IPS-18a (cell line): ENCODE results near the gene FAM83G.
"Not testable (repeated sequence)": the region's sequence is repeated elsewhere in the genome, so short reads cannot be mapped to it uniquely, and the experiment has no call there.

Experiments used
- H3K27ac ChIP-seq: one replicate; pipeline ENCODE4 v1.5.1; 2013; ENCODE audit warnings: low read length
- H3K27me3 ChIP-seq: one replicate; pipeline ENCODE4 v1.6.1; 2013; ENCODE audit warnings: mild to moderate bottlenecking, low read length; ENCODE audit not compliant: control insufficient read depth, insufficient read depth
- H3K36me3 ChIP-seq: one replicate; pipeline ENCODE4 v1.6.1; 2013; ENCODE audit warnings: low read depth, low read length; ENCODE audit not compliant: control insufficient read depth
- H3K4me1 ChIP-seq: one replicate; pipeline ENCODE4 v1.6.1; 2013; ENCODE audit warnings: low read depth, low read length; ENCODE audit not compliant: control insufficient read depth
- H3K4me3 ChIP-seq: one replicate; pipeline ENCODE4 v1.5.1; 2013; ENCODE audit warnings: low read length
- H3K9ac ChIP-seq: one replicate; pipeline ENCODE4 v1.6.1; 2013; ENCODE audit warnings: mild to moderate bottlenecking, low read length, moderate library complexity
- H3K9me3 ChIP-seq: one replicate; pipeline ENCODE4 v1.6.1; 2013; ENCODE audit warnings: low read depth, low read length; ENCODE audit not compliant: control insufficient read depth

The FAM83G gene

GRCh38 chr17:19037547-19037946 is 33.0 kb upstream of the FAM83G start:
- not testable (repeated sequence) for H3K9ac ChIP-seq, H3K27me3 ChIP-seq, H3K36me3 ChIP-seq, H3K4me3 ChIP-seq, H3K4me1 ChIP-seq, H3K9me3 ChIP-seq, H3K27ac ChIP-seq

- H3K27ac ChIP-seq, H3K27me3 ChIP-seq, H3K4me3 ChIP-seq, H3K9ac ChIP-seq, H3K9me3 ChIP-seq, H3K36me3 ChIP-seq, H3K4me1 ChIP-seq: not testable (repeated sequence)
These were observed 31.6 kb upstream of the FAM83G start for GRCh38 chr17:19036186-19036585.

- not testable (repeated sequence) for H3K4me1 ChIP-seq, H3K9me3 ChIP-seq, H3K4me3 ChIP-seq, H3K27me3 ChIP-seq, H3K9ac ChIP-seq, H3K36me3 ChIP-seq, H3K27ac ChIP-seq
These were observed 27.9 kb upstream of the FAM83G start for GRCh38 chr17:19032377-19032988.

- H3K27me3 ChIP-seq, H3K9ac ChIP-seq, H3K4me3 ChIP-seq, H3K36me3 ChIP-seq, H3K27ac ChIP-seq, H3K9me3 ChIP-seq, H3K4me1 ChIP-seq: not testable (repeated sequence)
These were observed 27.2 kb upstream of the FAM83G start for GRCh38 chr17:19031729-19032128.

- not testable (repeated sequence) for H3K9me3 ChIP-seq, H3K36me3 ChIP-seq, H3K4me3 ChIP-seq, H3K9ac ChIP-seq, H3K27ac ChIP-seq, H3K27me3 ChIP-seq, H3K4me1 ChIP-seq
These were observed 26.3 kb upstream of the FAM83G start for GRCh38 chr17:19030771-19031449.

- not testable (repeated sequence) for H3K9me3 ChIP-seq, H3K27ac ChIP-seq
These were observed 25.2 kb upstream of the FAM83G start for GRCh38 chr17:19029740-19030139.

GRCh38 chr17:19028671-19029070 is 24.1 kb upstream of the FAM83G start:
- not testable (repeated sequence) for H3K9me3 ChIP-seq, H3K4me3 ChIP-seq, H3K9ac ChIP-seq, H3K27ac ChIP-seq, H3K4me1 ChIP-seq, H3K36me3 ChIP-seq, H3K27me3 ChIP-seq

More at GRCh38 chr17:19029740-19030139, 25.2 kb upstream of the FAM83G start:
- not testable (repeated sequence) for H3K27me3 ChIP-seq, H3K36me3 ChIP-seq, H3K4me3 ChIP-seq, H3K4me1 ChIP-seq, H3K9ac ChIP-seq

GRCh38 chr17:19024101-19025078 is 19.8 kb upstream of the FAM83G start:
- H3K4me1 ChIP-seq: no peaks in the 10 kb centered on the region
- H3K27ac ChIP-seq: no peak overlapping the region
- no peak overlapping the region for H3K4me3 ChIP-seq
- no peaks in the 10 kb centered on the region for H3K9me3 ChIP-seq
- no peaks in the 10 kb centered on the region for H3K27me3 ChIP-seq
- H3K36me3 ChIP-seq: no peaks in the 10 kb centered on the region
- H3K9ac ChIP-seq: no peak overlapping the region

GRCh38 chr17:19023209-19023999 is 18.8 kb upstream of the FAM83G start:
- Histone ChIP-seq H3K36me3 (no peaks in the 10 kb centered on the region), H3K27me3 (no peaks in the 10 kb centered on the region), H3K9me3 (no peaks in the 10 kb centered on the region), H3K27ac (no peak overlapping the region), H3K9ac (no peak overlapping the region), H3K4me3 (no peak overlapping the region), H3K4me1 (no peaks in the 10 kb centered on the region)

GRCh38 chr17:19022747-19023146 is 18.2 kb upstream of the FAM83G start:
- Histone ChIP-seq H3K9ac (no peak overlapping the region), H3K9me3 (no peaks in the 10 kb centered on the region), H3K4me3 (no peak overlapping the region), H3K36me3 (no peaks in the 10 kb centered on the region), H3K27me3 (no peaks in the 10 kb centered on the region), H3K27ac (no peak overlapping the region), H3K4me1 (no peaks in the 10 kb centered on the region)

- Histone ChIP-seq H3K9ac (no peak overlapping the region), H3K27me3 (no peaks in the 10 kb centered on the region), H3K4me3 (no peak overlapping the region), H3K9me3 (no peaks in the 10 kb centered on the region), H3K36me3 (no peaks in the 10 kb centered on the region), H3K27ac (no peak overlapping the region), H3K4me1 (no peaks in the 10 kb centered on the region)
These were observed 17.6 kb upstream of the FAM83G start for GRCh38 chr17:19022128-19022527.
